DND-41 (cell line): ENCODE measurements around the gene FXYD6.

Experiments
- ATAC-seq: fragments of 200-7000 bp; cut with Tn5 transposase; 3 replicates; pipeline ENCODE4 v1.9.1; 2021; ENCODE audit warnings: low read depth; ENCODE audit not compliant: insufficient read depth
- DNase-seq: peaks from one replicate; pipeline ENCODE4 v3.0.0-alpha.2; 2020
- H2AFZ ChIP-seq: 2 replicates; pipeline ENCODE4 v1.6.0; 2012; ENCODE audit warnings: low read depth, low read length
- H3K27ac ChIP-seq: 2 replicates; pipeline ENCODE4 v1.5.1; 2012; ENCODE audit warnings: low read length, inconsistent platforms
- H3K27me3 ChIP-seq: fragments of 200-600 bp; sonication (generic); 2 replicates; pipeline ENCODE4 v1.6.0; 2012; ENCODE audit warnings: low read length, mild to moderate bottlenecking, inconsistent platforms; ENCODE audit not compliant: insufficient read depth, poor library complexity
- H3K36me3 ChIP-seq: 2 replicates; pipeline ENCODE4 v1.5.1; 2012; ENCODE audit warnings: low read length, inconsistent platforms; ENCODE audit not compliant: insufficient read depth
- H3K4me1 ChIP-seq: 2 replicates; pipeline ENCODE4 v1.5.1; 2012; ENCODE audit warnings: mild to moderate bottlenecking, low read length; ENCODE audit not compliant: insufficient read depth
- H3K4me2 ChIP-seq: 2 replicates; pipeline ENCODE4 v1.6.0; 2012; ENCODE audit warnings: mild to moderate bottlenecking, moderate library complexity, low read length, inconsistent platforms; ENCODE audit not compliant: insufficient read depth
- H3K4me3 ChIP-seq, 2 experiments: fragments of 200-600 bp in 1 of 2; shearing (Covaris generic) in 1 of 2; 2 replicates each; pipeline ENCODE4 v1.5.1; 2012 to 2016; ENCODE audit warnings: inconsistent platforms in 2 of 2, low read length in 2 of 2, mild to moderate bottlenecking in 2 of 2, low read depth in 1 of 2, moderate library complexity in 1 of 2
- H3K79me2 ChIP-seq: 2 replicates; pipeline ENCODE4 v1.6.0; 2012; ENCODE audit warnings: low read length, inconsistent platforms; ENCODE audit not compliant: insufficient read depth
- H3K9ac ChIP-seq: 2 replicates; pipeline ENCODE4 v1.6.0; 2012; ENCODE audit warnings: low read depth, mild to moderate bottlenecking, inconsistent platforms, low read length, moderate library complexity
- H3K9me3 ChIP-seq: 2 replicates; pipeline ENCODE4 v1.5.1; 2012; ENCODE audit warnings: low read length, moderate library complexity, mild to moderate bottlenecking, inconsistent platforms; ENCODE audit not compliant: insufficient read depth, severe bottlenecking
- H4K20me1 ChIP-seq: 2 replicates; pipeline ENCODE4 v1.6.0; 2012; ENCODE audit warnings: low read length; ENCODE audit not compliant: insufficient read depth
- EZH2 ChIP-seq: IDR thresholded peaks from 3 replicates; pipeline ENCODE4 v1.6.1; 2012; ENCODE audit warnings: borderline replicate concordance, low read depth, mild to moderate bottlenecking, moderate library complexity, low read length, inconsistent platforms; ENCODE audit not compliant: severe bottlenecking
- TF ChIP-seq, protein P1 (sequence below): IDR thresholded peaks from 2 replicates; pipeline ENCODE4 v1.5.1; 2012; ENCODE audit warnings: borderline replicate concordance, low read length, moderate library complexity, mild to moderate bottlenecking; ENCODE audit not compliant: poor library complexity, severe bottlenecking; ENCODE audit errors: extremely low read depth

Gene FXYD6

DNA sequence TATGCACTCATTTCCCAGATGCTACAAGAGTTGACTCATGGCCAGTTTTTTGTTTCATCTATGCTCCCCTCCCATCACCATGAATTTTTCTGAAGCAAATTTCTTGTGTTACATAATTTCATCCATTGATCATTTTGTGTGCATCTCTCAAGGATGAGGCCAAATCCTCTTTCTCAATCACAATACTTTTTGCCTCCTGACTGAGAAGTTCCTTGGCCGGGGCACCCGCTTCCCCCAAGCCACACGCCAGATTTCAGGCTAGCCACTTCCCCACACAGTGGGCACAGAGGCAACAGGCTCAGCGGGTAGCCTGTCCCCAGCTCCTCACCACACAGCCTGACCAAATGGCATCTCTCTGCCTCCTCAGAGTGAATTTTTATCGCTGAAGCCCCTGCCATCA, 69.6 kb downstream of the FXYD6 start:
- Histone ChIP-seq H4K20me1 (peaks cover 6% of the 10 kb centered on the region; the same call in 1 of the 2 replicates), H3K36me3 (peaks cover 23% of the 10 kb centered on the region), H3K27me3 (no peaks in the 10 kb centered on the region), H3K9ac (no peak overlapping the region), H2AFZ (no peak overlapping the region), H3K27ac (no peak overlapping the region), H3K4me2 (no peak overlapping the region), H3K9me3 (no peaks in the 10 kb centered on the region), H3K4me1 (no peaks in the 10 kb centered on the region), H3K4me3 (no peak overlapping the region), H3K79me2 (no peaks in the 10 kb centered on the region)
- TF ChIP-seq EZH2, result no peak
- TF ChIP-seq, protein P1, sequence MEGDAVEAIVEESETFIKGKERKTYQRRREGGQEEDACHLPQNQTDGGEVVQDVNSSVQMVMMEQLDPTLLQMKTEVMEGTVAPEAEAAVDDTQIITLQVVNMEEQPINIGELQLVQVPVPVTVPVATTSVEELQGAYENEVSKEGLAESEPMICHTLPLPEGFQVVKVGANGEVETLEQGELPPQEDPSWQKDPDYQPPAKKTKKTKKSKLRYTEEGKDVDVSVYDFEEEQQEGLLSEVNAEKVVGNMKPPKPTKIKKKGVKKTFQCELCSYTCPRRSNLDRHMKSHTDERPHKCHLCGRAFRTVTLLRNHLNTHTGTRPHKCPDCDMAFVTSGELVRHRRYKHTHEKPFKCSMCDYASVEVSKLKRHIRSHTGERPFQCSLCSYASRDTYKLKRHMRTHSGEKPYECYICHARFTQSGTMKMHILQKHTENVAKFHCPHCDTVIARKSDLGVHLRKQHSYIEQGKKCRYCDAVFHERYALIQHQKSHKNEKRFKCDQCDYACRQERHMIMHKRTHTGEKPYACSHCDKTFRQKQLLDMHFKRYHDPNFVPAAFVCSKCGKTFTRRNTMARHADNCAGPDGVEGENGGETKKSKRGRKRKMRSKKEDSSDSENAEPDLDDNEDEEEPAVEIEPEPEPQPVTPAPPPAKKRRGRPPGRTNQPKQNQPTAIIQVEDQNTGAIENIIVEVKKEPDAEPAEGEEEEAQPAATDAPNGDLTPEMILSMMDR, result no peak
- no peak for ATAC-seq
- no peak for DNase-seq

- H3K4me2 ChIP-seq, result no peak overlapping the region
- H3K9me3 ChIP-seq, result no peaks in the 10 kb centered on the region
- TF ChIP-seq, protein P1, result no peak
- no peak for TF ChIP-seq EZH2
- no peak overlapping the region for H2AFZ ChIP-seq
- H3K27me3 ChIP-seq, result no peaks in the 10 kb centered on the region
- H3K9ac ChIP-seq, result no peak overlapping the region
- H3K4me3 ChIP-seq, result no peak overlapping the region
- no peak overlapping the region for H3K27ac ChIP-seq
- H3K36me3 ChIP-seq, result peaks cover 23% of the 10 kb centered on the region
- no peaks in the 10 kb centered on the region for H3K79me2 ChIP-seq
- H4K20me1 ChIP-seq, result peaks cover 6% of the 10 kb centered on the region; the same call in 1 of the 2 replicates
- DNase-seq, result no peak
- H3K4me1 ChIP-seq, result no peaks in the 10 kb centered on the region
- ATAC-seq, result no peak
Observed at GRCh38 chr11:117805045-117805444, 71.4 kb downstream of the FXYD6 start.

DNA sequence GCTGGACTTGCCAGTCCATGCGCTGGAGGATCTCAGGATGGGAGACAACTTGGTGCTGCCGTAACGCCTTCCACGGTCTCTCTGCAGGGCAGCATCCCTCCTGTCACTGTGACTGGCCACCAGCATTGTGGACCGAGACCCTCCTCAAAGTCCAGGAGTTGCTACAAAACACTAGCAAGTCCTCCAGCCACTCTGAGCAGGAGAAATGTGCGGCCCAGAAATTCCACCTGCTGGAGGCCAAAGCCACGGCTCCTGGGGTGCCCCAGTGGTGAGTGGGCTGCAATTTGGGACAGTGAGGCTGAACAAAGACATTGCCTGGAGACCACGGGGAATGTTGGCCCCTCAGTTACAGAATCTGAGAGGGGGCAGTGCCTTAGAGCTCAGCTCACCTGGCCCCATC, 72.6 kb downstream of the FXYD6 start:
- H3K4me1 ChIP-seq, result no peaks in the 10 kb centered on the region
- TF ChIP-seq, protein P1, result no peak
- no peak for TF ChIP-seq EZH2
- H3K36me3 ChIP-seq, result peaks cover 26% of the 10 kb centered on the region
- ATAC-seq (no peak), DNase-seq (no peak)
- H3K27me3 ChIP-seq, result no peaks in the 10 kb centered on the region
- no peak overlapping the region for H3K27ac ChIP-seq
- H2AFZ ChIP-seq, result no peak overlapping the region
- peaks cover 13% of the 10 kb centered on the region; the same call in 1 of the 2 replicates for H4K20me1 ChIP-seq
- H3K4me2 ChIP-seq, result no peak overlapping the region
- H3K9me3 ChIP-seq, result no peaks in the 10 kb centered on the region
- H3K4me3 ChIP-seq, result no peak overlapping the region
- H3K9ac ChIP-seq, result no peak overlapping the region
- no peaks in the 10 kb centered on the region for H3K79me2 ChIP-seq

DNA sequence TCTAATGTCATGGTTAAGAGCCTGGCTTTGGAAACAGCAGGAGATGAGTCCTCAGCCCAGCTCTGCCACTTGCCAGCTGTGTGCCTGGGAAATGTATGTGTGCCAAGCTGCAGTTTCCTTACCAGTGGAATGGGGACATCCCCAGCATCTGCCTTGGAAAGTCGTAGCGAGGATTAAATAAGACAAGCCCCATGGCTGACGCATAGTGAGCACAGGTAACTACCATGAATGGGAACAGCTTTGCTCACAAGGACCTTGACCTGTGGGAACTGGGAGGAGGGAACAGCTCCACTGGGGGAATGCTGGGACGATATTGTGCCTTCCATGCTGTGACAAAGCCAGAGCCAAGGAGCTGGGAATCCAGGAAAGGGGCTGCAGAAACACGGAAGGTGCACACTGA, 76.8 kb downstream of the FXYD6 start:
- Histone ChIP-seq H3K4me2 (no peak overlapping the region), H3K4me1 (no peaks in the 10 kb centered on the region), H3K27me3 (no peaks in the 10 kb centered on the region), H3K9me3 (no peaks in the 10 kb centered on the region), H4K20me1 (peaks cover 7% of the 10 kb centered on the region; the same call in 1 of the 2 replicates), H3K4me3 (no peak overlapping the region), H2AFZ (no peak overlapping the region), H3K27ac (no peak overlapping the region), H3K36me3 (peaks cover 3% of the 10 kb centered on the region; the same call in 1 of the 2 replicates), H3K9ac (no peak overlapping the region), H3K79me2 (no peaks in the 10 kb centered on the region)
- TF ChIP-seq, protein P1, result no peak
- TF ChIP-seq EZH2, result no peak
- ATAC-seq (no peak), DNase-seq (no peak)
